HG03565 (cell line): Measurements from ENCODE around the gene TYW1.
"Not testable (repeated sequence)": the region's sequence is repeated elsewhere in the genome, so short reads cannot be mapped to it uniquely, and the experiment has no call there.

Experiments
- ATAC-seq: cut with Tn5 transposase; IDR thresholded peaks from one replicate; pipeline ENCODE4 v1.9.1; 2021; ENCODE audit warnings: mild to moderate bottlenecking, moderate library complexity; ENCODE audit not compliant: unreplicated experiment

TYW1 gene

GRCh38 chr7:67229018-67229417, 232.4 kb downstream of the TYW1 start:
- not testable (repeated sequence) for ATAC-seq

- ATAC-seq: not testable (repeated sequence)
Observed at GRCh38 chr7:67230029-67230428, 233.4 kb downstream of the TYW1 start.

GRCh38 chr7:67233506-67233905, 236.9 kb downstream of the TYW1 start:
- ATAC-seq: not testable (repeated sequence)

GRCh38 chr7:67236216-67236615, 239.6 kb downstream of the TYW1 start:
- not testable (repeated sequence) for ATAC-seq

GRCh38 chr7:67242871-67243270, 246.2 kb downstream of the TYW1 start:
- ATAC-seq: not testable (repeated sequence)

GRCh38 chr7:67248364-67248763, 251.7 kb downstream of the TYW1 start:
- ATAC-seq: not testable (repeated sequence)

- ATAC-seq: no peak
Observed at GRCh38 chr7:67251986-67252558, 255.4 kb downstream of the TYW1 start.

- ATAC-seq: not testable (repeated sequence)
Observed at GRCh38 chr7:67255076-67255475, 258.4 kb downstream of the TYW1 start.

- ATAC-seq: not testable (repeated sequence)
Observed at GRCh38 chr7:67257779-67258178, 261.1 kb downstream of the TYW1 start.

GRCh38 chr7:67259363-67259762, 262.7 kb downstream of the TYW1 start:
- ATAC-seq: not testable (repeated sequence)

GRCh38 chr7:67260166-67260586, 263.5 kb downstream of the TYW1 start:
- ATAC-seq: not testable (repeated sequence)

- not testable (repeated sequence) for ATAC-seq
Observed at GRCh38 chr7:67264000-67264399, 267.4 kb downstream of the TYW1 start.

- not testable (repeated sequence) for ATAC-seq
Observed at GRCh38 chr7:67266070-67266469, 269.4 kb downstream of the TYW1 start.

- ATAC-seq: no peak
Observed at GRCh38 chr7:67267914-67268313, 271.3 kb downstream of the TYW1 start.

GRCh38 chr7:67269916-67270315, 273.3 kb downstream of the TYW1 start:
- not testable (repeated sequence) for ATAC-seq
